IMR-90 (cell line): ENCODE results near the gene C1orf116. TPM values are rescaled to one million over a fixed set of nuclear protein-coding genes. Genes with fewer than 3 reads are reported as not detected.

Experiments used
- ATAC-seq: fragments of 200-7000 bp; cut with Tn5 transposase; 2 replicates; pipeline ENCODE4 v1.9.1; 2020; ENCODE audit warnings: low read depth, mild to moderate bottlenecking, moderate library complexity
- BruUV-seq: library from RNA; stranded (reverse); fragments of 400-500 nt; replicated peaks from 2 replicates; lab custom pipeline; 2021; lab: Mats Ljungman, UMichigan
- CTCF ChIA-PET: fragments of 300-600 bp; formaldehyde crosslinking; extraction: SDS; loops from one replicate; lab custom pipeline; 2021; ENCODE audit warnings: antibody characterized with exemption; lab: Yijun Ruan, JAX
- POLR2A ChIA-PET: fragments of 300-600 bp; sonication (Branson Sonifier 250); formaldehyde crosslinking; loops from one replicate; lab custom pipeline; 2022; ENCODE audit warnings: antibody characterized with exemption; ENCODE audit not compliant: unreplicated experiment; lab: Charles Lee
- DNase-seq: peaks from one replicate; pipeline ENCODE4 v3.0.0; 2013
- H2AFZ ChIP-seq: replicated peaks from 2 replicates; pipeline ENCODE3; 2013; ENCODE audit warnings: low read length, mild to moderate bottlenecking; ENCODE audit not compliant: poor library complexity
- H2AK5ac ChIP-seq: 2 replicates; pipeline ENCODE4 v1.6.1; 2013; ENCODE audit warnings: low read depth, low read length, inconsistent platforms
- H2AK9ac ChIP-seq: replicated peaks from 2 replicates; pipeline ENCODE3; 2013; ENCODE audit warnings: mild to moderate bottlenecking, low read depth, low read length, moderate library complexity; ENCODE audit not compliant: poor library complexity
- H2BK120ac ChIP-seq: 2 replicates; pipeline ENCODE4 v1.6.1; 2013; ENCODE audit warnings: low read depth, low read length, inconsistent platforms
- H2BK15ac ChIP-seq: 3 replicates; pipeline ENCODE4 v1.6.1; 2013; ENCODE audit warnings: low read depth, low read length, inconsistent platforms
- H2BK20ac ChIP-seq: 2 replicates; pipeline ENCODE4 v1.6.1; 2013; ENCODE audit warnings: low read depth, mild to moderate bottlenecking, inconsistent platforms, low read length, moderate library complexity
- H2BK5ac ChIP-seq: 2 replicates; pipeline ENCODE4 v1.6.1; 2013; ENCODE audit warnings: mild to moderate bottlenecking, low read depth, low read length, inconsistent platforms; ENCODE audit not compliant: poor library complexity, severe bottlenecking
- H3K14ac ChIP-seq: replicated peaks from 2 replicates; pipeline ENCODE4 v1.6.1; 2013; ENCODE audit warnings: low read depth, low read length, inconsistent platforms
- H3K18ac ChIP-seq: 2 replicates; pipeline ENCODE4 v1.6.1; 2013; ENCODE audit warnings: low read depth, low read length, control low read depth
- H3K23ac ChIP-seq: 2 replicates; pipeline ENCODE4 v1.6.1; 2013; ENCODE audit warnings: low read depth, low read length, inconsistent platforms
- H3K27ac ChIP-seq: 2 replicates; pipeline ENCODE4 v1.5.1; 2013; ENCODE audit warnings: mild to moderate bottlenecking, control low read depth, low read length; ENCODE audit not compliant: insufficient read depth
- H3K27me3 ChIP-seq: 2 replicates; pipeline ENCODE4 v1.6.1; 2013; ENCODE audit warnings: low read length; ENCODE audit not compliant: control insufficient read depth, insufficient read depth
- H3K36me3 ChIP-seq: 2 replicates; pipeline ENCODE4 v1.6.1; 2013; ENCODE audit warnings: low read length, mixed read lengths; ENCODE audit not compliant: control insufficient read depth, insufficient read depth
- H3K4ac ChIP-seq: 2 replicates; pipeline ENCODE4 v1.6.1; 2013; ENCODE audit warnings: low read depth, low read length, inconsistent platforms
- H3K4me1 ChIP-seq: 2 replicates; pipeline ENCODE4 v1.6.1; 2013; ENCODE audit warnings: low read length, mixed read lengths; ENCODE audit not compliant: control insufficient read depth, insufficient read depth
- H3K4me2 ChIP-seq: 2 replicates; pipeline ENCODE4 v1.6.1; 2013; ENCODE audit warnings: low read depth, mild to moderate bottlenecking, control low read depth, low read length, moderate library complexity
- H3K4me3 ChIP-seq: 2 replicates; pipeline ENCODE4 v1.5.1; 2013; ENCODE audit warnings: low read depth, mild to moderate bottlenecking, control low read depth, low read length, moderate library complexity; ENCODE audit not compliant: insufficient read depth
- H3K56ac ChIP-seq: 2 replicates; pipeline ENCODE4 v1.6.1; 2013; ENCODE audit warnings: low read length, inconsistent platforms; ENCODE audit not compliant: insufficient read depth; ENCODE audit errors: extremely low read depth
- H3K79me1 ChIP-seq, 2 experiments: 2 replicates each; pipeline ENCODE4 v1.6.1; 2013; ENCODE audit warnings: low read length in 2 of 2, inconsistent platforms in 1 of 2, low read depth in 1 of 2
- H3K9ac ChIP-seq: 2 replicates; pipeline ENCODE4 v1.6.1; 2013; ENCODE audit warnings: low read depth, low read length, control low read depth
- H3K9me1 ChIP-seq: 2 replicates; pipeline ENCODE4 v1.6.1; 2013; ENCODE audit warnings: low read length, inconsistent platforms; ENCODE audit not compliant: insufficient read depth
- H3K9me3 ChIP-seq: 2 replicates; pipeline ENCODE4 v1.6.1; 2013; ENCODE audit warnings: low read length; ENCODE audit not compliant: control insufficient read depth, insufficient read depth
- H4K20me1 ChIP-seq: 2 replicates; pipeline ENCODE4 v1.6.1; 2013; ENCODE audit warnings: low read length, inconsistent platforms; ENCODE audit not compliant: insufficient read depth
- H4K5ac ChIP-seq: 2 replicates; pipeline ENCODE4 v1.6.1; 2013; ENCODE audit warnings: mild to moderate bottlenecking, low read depth, low read length, control low read depth
- H4K8ac ChIP-seq, 2 experiments: 2 replicates each; pipeline ENCODE4 v1.6.1; 2013; ENCODE audit warnings: low read depth in 2 of 2, low read length in 2 of 2, control low read depth in 1 of 2, inconsistent platforms in 1 of 2
- H4K91ac ChIP-seq: 2 replicates; pipeline ENCODE4 v1.6.1; 2013; ENCODE audit warnings: low read depth, low read length, inconsistent platforms; ENCODE audit not compliant: insufficient read depth
- MAFK ChIP-seq: IDR thresholded peaks from 2 replicates; pipeline ENCODE4 v1.6.1; 2012; ENCODE audit warnings: low read depth, low read length, improper control_type of control experiment
- MAZ ChIP-seq: IDR thresholded peaks from 2 replicates; pipeline ENCODE4 v1.6.1; 2012; ENCODE audit warnings: low read depth, mild to moderate bottlenecking, low read length, improper control_type of control experiment, moderate library complexity, borderline replicate concordance
- POLR2A ChIP-seq: IDR thresholded peaks from 2 replicates; pipeline ENCODE4 v1.6.1; 2012; ENCODE audit warnings: mild to moderate bottlenecking, low read depth, low read length
- WGBS, 2 experiments: methylation state at CpG; one replicate each; pipeline versions ENCODE4 v1.1.5 to v1.1.7; 2013; ENCODE audit warnings: missing lambda C conversion rate in 2 of 2; ENCODE audit not compliant: insufficient read length in 1 of 2; ENCODE audit errors: extremely low coverage in 2 of 2; 5-methylcytosine and 5-hydroxymethylcytosine counted together
- dilution Hi-C: fragments of 300-500 bp; cut with HindIII; formaldehyde crosslinking; loops from one replicate; pipeline ENCODE4 v1.14.3; 2018; ENCODE audit warnings: low sequenced_read_pairs; ENCODE audit not compliant: unreplicated experiment
- in situ Hi-C: fragments of 300-500 bp; cut with MboI; formaldehyde crosslinking; loops from 3 replicates; pipeline ENCODE4 v1.14.3; 2019; ENCODE audit warnings: low sequenced_read_pairs, inconsistent platforms, mixed read lengths
- intact Hi-C: fragments of 100-400 bp; cut with micrococcal nuclease; formaldehyde crosslinking; loops from 2 replicates; pipeline ENCODE4 v1.10.0; 2022
- polyA plus RNA-seq, 3 experiments: library from polyadenylated mRNA; depleted of rRNA; stranded (reverse); fragments of >200 nt; gene quantifications; 2 replicates each; pipeline ENCODE4 v1.2.3, GENCODE V29; 2012; ENCODE audit warnings: low replicate concordance in 1 of 3
- total RNA-seq: library from RNA; depleted of rRNA; stranded (reverse); fragments of >200 nt; gene quantifications from 2 replicates; pipeline ENCODE4 v1.2.3, GENCODE V29; 2012
- TF ChIP-seq, protein P1 (sequence below): conservative IDR thresholded peaks from 2 replicates; pipeline ENCODE4 v1.5.1; 2012; ENCODE audit warnings: mild to moderate bottlenecking, low read depth, low read length, improper control_type of control experiment

The C1orf116 gene
- total and polyA plus RNA-seq, 2 of the 4 experiments (the other 2 are of a cell fraction), result under 0.01 to 0.03 TPM

DNA sequence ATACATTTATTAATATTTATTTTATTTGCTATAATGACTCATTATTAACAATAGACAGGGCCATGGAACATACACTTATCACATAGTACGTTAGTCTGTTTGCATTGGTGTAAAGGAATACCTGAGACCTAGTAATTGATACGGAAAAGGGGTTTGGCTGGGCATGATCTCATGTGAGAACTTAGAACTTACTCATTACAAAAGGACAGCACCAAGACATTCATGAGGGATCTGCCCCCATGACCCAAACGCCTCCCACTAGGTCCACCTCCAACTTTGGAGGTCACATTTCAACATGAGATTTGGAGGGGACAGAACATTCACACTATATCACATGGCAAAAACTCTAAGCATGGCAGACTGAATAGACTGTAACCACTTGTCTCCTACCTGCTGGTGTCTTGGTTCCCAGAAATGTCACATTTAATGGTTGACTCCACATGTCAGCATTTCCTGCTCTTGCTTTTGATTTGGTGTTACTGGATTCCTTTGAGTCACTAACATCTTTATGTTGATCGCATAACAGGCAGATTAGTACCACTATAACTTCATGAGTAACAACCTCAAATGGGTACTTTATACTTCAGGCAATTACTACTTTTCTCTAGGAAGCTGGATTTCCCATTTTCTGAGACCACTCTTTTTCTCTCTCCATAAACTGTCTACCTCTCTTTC, 3.5 kb upstream of the C1orf116 start:
- no peak overlapping the region for H2AFZ ChIP-seq
- WGBS, 2 experiments, result no CpG with 5 or more reads among the region's 4 CpGs
- POLR2A ChIA-PET, result no interaction called here
- no peak overlapping the region for H3K4ac ChIP-seq
- H2BK120ac ChIP-seq, result no peak overlapping the region
- H2BK20ac ChIP-seq, result no peak overlapping the region
- 0 out of 2 replicates have a peak overlapping the region, but pooled peaks have one; percentile 41 for H3K14ac ChIP-seq
- peaks cover 5% of the 10 kb centered on the region for H3K27me3 ChIP-seq
- no TSS peak for BruUV-seq
- H3K9ac ChIP-seq, result no peak overlapping the region
- no peaks in the 10 kb centered on the region for H3K79me1 ChIP-seq
- H3K56ac ChIP-seq, result no peak overlapping the region
- DNase-seq (no peak), ATAC-seq (no peak)
- TF ChIP-seq POLR2A (no peak), MAZ (no peak), MAFK (no peak)
- TF ChIP-seq, protein P1, sequence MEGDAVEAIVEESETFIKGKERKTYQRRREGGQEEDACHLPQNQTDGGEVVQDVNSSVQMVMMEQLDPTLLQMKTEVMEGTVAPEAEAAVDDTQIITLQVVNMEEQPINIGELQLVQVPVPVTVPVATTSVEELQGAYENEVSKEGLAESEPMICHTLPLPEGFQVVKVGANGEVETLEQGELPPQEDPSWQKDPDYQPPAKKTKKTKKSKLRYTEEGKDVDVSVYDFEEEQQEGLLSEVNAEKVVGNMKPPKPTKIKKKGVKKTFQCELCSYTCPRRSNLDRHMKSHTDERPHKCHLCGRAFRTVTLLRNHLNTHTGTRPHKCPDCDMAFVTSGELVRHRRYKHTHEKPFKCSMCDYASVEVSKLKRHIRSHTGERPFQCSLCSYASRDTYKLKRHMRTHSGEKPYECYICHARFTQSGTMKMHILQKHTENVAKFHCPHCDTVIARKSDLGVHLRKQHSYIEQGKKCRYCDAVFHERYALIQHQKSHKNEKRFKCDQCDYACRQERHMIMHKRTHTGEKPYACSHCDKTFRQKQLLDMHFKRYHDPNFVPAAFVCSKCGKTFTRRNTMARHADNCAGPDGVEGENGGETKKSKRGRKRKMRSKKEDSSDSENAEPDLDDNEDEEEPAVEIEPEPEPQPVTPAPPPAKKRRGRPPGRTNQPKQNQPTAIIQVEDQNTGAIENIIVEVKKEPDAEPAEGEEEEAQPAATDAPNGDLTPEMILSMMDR, result no peak
- H4K20me1 ChIP-seq, result no peaks in the 10 kb centered on the region
- no peak overlapping the region for H3K4me3 ChIP-seq
- no peak overlapping the region for H2BK15ac ChIP-seq
- no peak overlapping the region for H2AK9ac ChIP-seq
- no peak overlapping the region; the same call in 1 of the 2 replicates for H2AK5ac ChIP-seq
- CTCF ChIA-PET, result no interaction called here
- H4K5ac ChIP-seq, result no peak overlapping the region
- H3K4me1 ChIP-seq, result peaks cover 2% of the 10 kb centered on the region
- H4K8ac ChIP-seq, result no peak overlapping the region
- in situ Hi-C loops (no loop called here), dilution Hi-C loops (no loop called here), intact Hi-C loops (no loop called here)
- H3K9me3 ChIP-seq, result no peaks in the 10 kb centered on the region
- H3K9me1 ChIP-seq, result peaks cover 8% of the 10 kb centered on the region; the same call in 1 of the 2 replicates
- H3K18ac ChIP-seq, result no peak overlapping the region
- H2BK5ac ChIP-seq, result no peak overlapping the region
- no peak overlapping the region for H3K27ac ChIP-seq
- H3K36me3 ChIP-seq, result no peaks in the 10 kb centered on the region
- H3K4me2 ChIP-seq, result no peak overlapping the region
- no peak overlapping the region for H4K91ac ChIP-seq
- no peak overlapping the region for H3K23ac ChIP-seq
